Measurements from ENCODE around the gene ALK. TPM values are rescaled to one million over a fixed set of nuclear protein-coding genes. Genes with fewer than 3 reads are reported as not detected.
A peak's percentile ranks its signal among the peaks of the same experiment; 100 is the strongest.

ALK gene
- total RNA-seq, 1 donor from 2014 or later, result 1.0 TPM

DNA sequence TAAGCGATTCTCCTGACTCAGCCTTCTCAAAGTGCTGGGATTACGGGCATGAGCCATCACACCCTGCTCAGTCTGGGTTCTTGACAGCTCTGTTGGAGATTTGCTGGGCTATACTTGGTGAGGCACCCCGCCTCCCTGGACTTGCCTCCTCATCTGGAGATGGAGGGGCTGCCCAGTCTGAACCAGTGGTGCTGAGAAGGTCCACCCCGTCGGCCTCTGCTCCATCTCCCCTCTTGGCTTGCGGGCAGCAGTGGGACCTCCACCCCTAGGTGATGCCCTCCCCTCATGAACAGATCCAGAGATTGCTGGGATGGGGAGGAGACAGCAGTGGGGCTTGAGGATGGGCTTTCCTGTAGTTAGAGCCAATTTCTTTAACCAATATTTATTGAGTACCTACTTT lies 685.3 kb downstream of the ALK start:
- peak; percentile 84 for DNase-seq (ENCODE audit: low spot score)

DNA sequence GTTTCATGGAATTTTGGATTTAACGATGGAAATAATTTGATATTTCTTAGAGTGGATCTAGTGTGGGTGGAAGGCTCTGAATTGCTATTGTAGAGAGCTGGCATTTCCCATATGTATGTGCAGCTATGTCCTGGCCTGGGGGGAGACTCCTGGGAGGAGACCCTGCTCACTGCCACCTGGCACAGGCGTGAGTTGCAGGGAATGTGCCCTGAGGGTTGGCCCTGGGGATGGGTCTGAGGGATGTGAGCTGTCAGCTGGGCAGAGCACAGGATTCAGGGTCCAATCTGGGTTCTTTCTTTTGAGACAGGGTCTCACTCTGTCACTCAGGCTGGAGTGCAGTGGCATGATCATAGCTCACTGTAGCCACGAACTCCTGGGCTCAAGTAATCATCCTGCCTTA lies 686.0 kb downstream of the ALK start:
- DNase-seq (ENCODE audit: low spot score), result peak; percentile 75

DNA sequence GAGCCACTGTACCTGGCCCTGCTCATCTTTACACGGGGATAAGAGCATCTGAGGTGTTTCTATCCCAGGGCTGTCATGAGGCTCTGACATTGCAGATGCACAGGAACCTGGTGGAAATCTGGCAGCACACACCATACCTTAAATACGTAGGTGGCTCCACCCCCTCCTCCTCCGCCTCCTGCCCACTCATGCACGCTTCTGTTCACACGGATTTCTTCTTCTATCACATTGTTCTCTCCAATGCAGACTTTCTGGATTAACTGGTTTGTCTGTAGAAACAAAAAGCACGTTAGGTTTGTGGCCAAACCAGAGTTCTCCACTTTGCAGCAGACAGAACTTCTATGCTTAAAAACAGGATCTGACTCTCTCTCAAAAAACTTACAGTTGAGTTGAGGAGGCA lies 688.0 kb downstream of the ALK start:
- DNase-seq (ENCODE audit: low spot score), result no peak

DNA sequence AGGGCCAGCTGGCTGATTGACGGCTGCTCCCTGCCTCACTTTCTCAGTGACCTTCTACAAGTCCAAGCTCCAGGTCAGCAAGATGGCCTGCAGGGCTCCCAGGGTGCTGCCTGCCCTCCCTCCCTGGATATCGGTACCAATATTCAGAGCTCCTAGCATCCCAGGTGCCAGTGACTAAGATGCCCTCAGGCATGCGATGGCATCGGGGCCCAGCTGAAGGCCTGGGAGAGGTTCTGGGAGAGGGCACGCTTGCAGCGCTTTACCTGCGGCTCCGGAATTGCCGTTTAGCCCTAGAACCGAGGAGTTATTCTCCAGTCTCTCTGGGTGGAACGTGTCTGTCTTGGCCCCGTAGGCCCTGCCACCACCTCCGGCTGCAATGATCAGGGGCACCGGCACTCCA lies 689.3 kb downstream of the ALK start:
- DNase-seq (ENCODE audit: low spot score), result no peak

DNA sequence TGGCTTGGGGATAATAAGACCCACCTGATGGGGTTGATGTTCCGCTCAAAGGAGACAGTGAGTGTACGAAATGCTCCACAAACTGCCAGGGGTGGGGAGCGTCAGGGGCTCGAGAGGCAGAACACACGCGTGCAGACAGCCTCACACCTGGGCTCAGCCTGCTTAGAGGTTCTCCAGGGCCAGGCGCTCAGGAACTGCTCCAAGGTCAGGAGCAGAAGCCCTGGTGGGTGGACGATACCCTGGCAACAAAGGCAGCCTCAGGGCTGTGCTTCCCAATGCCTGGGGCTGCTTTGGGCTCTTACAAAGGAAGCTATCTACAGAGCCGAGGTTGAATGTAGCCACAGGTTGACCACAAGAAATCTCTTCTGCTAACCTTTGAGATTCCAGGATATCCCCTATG lies 691.7 kb downstream of the ALK start:
- no peak for DNase-seq (ENCODE audit: low spot score)

DNA sequence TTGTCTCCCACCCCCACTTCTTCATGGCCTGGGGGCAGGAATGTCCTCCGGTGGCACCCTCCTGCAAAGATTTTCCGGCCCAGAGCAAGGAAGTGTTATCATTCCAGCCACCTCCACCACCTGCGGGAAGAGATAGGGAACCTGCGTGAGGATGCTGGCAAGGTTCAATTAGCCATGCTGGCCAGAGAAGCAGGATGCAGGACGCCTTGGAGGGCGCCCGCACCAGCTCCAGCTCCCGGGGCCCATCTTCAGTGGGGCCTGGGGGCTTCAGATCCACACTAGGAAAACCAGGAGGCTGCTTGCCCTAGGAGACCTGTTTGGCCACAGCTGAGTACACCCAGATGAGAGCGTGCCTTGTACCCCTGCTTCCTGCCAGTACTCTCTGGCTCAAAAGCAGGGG lies 692.4 kb downstream of the ALK start:
- no peak for DNase-seq (ENCODE audit: low spot score)

DNA sequence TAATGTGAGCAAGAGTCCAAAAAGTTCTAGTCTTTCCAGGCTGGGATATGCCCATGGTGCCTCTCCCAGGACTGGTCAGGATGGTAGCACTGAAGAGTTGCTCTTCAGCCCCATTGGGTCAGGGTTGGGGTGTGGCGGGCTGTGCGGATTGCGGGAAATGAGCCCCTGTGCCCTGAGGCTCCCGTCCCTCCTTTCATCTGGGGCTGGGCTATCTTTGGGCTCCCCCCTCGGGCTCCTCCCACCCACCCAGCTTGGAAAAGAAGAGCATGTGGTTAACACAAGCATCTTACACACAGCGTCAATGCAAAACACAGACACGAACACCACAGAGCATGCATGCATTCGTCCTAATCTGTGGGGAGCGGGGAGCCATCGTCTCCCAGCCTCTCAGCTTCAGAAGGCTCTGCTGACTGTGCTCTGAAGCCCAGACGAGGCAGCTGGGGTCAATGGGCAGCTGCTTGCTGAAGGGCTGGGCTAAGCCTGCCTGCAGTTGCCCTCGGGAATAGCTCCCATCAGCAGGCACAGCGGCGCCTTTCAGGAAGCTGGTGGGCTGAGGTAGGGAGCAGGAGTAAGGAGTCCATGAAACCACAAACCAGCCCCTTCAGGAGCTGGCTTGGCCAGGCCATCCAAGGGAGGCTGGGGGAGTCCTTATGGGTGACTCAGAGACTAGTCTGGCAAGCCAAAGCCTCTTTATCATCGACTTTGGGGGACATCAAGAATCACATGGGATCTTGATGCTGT lies 693.3 kb downstream of the ALK start:
- no peak for DNase-seq (ENCODE audit: low spot score)

DNA sequence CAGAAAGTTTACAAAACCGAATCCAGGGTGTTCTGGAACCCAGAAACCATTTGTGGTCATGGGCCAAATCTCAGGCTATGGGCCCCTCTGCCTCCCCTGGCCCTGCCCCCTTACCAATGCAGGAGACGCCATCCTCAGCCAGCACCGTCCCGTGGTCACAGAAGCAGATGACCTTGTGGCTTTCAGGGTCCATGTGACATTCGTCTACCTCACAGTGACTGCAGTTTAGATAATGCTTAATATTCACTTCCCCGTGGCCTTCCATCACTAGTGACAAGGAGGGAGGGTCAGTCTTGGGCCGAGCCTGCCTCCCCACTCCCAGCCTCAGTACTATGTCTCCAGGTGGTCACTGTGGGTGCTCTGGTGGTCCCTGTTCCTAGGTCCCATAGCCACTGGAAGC lies 694.6 kb downstream of the ALK start:
- no peak for DNase-seq (ENCODE audit: low spot score)

DNA sequence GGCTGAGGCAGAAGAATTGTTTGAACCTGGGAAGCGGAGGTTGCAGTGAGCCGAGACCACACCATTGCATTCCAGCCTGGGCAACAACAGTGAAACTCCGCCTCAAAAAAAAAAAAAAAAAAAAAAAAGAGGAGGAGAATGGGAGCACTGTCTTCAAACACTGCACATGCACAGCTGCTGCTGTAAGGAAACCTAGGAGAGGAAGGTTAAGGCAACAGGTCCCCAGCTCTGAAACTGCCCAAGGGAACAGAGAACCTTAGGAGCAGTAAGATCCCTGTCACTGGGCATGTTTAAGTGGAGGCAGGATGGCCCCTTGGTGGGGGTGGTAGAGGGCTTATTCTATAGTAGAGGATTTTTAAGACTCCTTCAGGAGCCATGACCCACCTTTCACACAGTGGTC lies 695.0 kb downstream of the ALK start:
- DNase-seq (ENCODE audit: low spot score), result no peak

DNA sequence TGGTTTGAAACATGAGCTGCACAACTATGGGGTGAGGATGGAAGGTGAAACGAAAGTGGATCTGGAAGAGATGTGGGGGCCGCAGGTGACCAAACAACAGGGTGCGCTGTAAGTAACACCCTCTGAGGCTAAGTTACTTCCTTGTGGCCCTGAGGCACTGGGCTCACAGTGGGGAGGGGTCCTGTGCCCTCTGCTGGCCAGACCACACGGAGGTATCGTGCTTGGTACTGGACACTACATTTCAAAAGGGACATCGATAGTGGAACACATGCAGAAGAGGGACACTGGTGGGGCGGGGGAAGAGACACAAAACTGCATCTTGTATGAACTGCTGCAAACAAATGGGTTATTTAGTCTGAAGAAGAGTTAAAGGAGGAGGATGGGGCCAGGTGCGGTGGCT lies 695.6 kb downstream of the ALK start:
- DNase-seq (ENCODE audit: low spot score), result no peak

DNA sequence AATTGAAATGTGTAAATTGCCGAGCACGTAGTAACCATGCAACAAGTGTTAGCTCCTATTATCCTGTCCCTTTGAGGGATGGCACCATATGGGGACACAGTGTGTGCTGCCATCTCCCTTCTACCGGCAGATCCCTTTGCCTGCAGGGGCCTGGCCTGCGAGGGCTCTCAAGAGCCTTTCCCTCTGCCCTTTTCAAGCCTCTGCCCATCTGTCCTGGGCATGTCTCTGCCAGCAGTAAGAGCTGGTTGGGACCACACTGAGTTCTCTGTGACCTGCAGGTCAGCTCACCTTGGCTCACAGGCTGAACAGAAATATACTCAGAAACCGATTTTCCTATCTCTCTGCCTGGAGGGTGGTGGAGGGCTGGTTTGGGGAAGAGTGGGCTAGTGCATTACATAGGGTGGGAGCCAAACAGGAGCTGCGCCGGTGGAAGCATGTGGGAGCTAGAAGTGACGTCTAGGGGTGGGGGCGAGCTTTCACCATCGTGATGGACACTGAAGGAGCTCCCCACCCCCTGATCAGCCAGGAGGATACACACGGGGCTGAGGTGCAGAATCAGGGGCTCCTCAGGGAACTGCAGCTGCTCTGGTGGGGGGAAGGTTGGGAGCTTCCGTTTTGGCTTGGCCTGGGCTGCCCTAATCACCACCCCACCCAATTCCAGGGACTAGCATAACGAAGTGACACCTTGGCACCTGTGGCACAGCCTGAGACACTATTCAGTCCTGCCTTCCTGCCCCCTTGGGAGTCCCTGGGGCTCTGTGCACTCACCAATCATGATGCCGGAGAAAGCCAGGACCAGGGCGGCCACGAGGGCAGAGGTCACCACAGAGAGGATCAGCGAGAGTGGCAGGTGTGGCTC lies 696.5 kb downstream of the ALK start:
- DNase-seq (ENCODE audit: low spot score), result peak; percentile 77

DNA sequence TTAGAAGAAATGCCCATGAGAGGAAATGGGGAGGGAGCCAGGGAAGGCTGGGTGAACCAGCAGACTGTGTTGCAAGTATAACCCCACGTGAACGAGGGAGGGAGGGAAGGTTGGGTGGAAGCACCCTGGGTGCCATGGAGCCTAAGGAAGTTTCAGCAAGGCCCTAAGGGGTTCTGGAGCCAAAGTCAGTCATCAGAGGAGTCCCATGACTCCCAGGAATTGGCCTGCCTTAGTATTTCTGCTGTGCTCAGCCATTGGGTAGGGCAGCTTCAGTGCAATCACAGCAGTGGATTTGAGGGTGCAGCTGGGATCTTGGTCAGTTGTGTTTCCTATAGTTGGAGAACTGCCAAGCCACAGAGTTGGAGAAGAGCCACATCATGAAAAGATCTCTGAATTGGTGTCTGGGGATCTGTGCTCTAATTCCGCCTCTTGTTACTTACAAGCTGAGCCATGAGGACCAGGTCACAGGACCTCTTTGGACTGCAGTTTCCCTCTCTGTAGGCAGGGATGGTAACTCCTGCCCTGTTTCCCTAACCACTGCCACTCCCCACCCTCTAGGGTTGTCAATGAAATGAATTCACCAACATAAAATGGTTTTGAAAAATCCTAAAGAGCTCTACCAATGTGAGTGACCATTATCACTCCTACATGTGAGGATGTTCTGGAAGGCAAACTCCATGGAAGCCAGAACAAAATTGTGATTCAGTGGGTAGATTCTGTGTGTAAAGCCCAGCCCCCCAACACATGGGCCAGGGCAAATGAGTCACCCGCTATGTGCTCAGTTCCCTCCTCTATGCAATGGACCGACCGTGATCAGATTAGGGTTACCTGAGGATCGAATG lies 697.3 kb downstream of the ALK start:
- peak; percentile 74 for DNase-seq (ENCODE audit: low spot score)

DNA sequence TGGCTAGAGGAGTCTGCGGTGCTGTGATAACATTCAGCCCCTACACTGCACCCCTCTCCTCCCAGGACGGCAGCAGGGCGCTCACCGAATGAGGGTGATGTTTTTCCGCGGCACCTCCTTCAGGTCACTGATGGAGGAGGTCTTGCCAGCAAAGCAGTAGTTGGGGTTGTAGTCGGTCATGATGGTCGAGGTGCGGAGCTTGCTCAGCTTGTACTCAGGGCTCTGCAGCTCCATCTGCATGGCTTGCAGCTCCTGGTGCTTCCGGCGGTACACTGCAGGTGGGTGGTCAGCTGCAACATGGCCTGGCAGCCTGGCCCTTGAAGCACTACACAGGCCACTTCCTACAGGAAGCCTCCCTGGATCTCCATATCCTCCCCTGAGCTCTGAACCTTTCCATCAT lies 698.1 kb downstream of the ALK start:
- DNase-seq (ENCODE audit: low spot score), result peak; percentile 60

DNA sequence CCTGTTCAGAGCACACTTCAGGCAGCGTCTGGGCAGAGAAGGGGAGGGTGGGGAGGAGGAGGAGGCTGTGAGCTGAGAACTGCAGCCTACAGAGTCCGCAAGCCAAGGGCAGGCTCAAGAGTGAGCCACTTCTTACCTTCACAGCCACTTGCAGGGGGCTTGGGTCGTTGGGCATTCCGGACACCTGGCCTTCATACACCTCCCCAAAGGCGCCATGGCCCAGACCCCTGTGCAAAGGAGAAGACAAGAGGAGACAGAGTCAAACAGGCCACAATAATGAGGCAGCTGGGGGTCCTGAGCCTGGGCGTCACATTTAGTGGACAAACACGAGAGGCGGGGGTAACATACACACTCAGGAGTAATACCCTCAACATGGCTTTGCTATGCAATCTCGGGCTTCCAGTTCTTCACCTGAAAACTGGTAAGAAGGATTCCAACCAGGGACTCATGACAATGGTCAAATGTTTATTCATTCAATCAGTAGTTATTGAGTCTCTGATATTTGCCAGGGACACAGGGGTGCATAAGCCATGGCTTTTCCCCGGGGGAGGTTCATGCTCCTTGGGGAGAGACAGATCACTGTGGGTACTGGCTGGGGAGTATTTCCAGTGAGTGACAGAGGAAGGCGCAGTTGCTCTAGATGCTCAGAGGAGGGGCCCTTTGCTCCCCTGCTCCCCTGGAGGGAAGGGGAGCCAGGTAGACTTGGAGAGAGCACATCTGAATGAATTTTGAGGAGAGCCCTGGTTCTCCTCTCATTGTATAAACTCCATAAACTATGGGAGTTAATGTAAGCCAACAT lies 698.8 kb downstream of the ALK start:
- DNase-seq (ENCODE audit: low spot score), result peak; percentile 51

DNA sequence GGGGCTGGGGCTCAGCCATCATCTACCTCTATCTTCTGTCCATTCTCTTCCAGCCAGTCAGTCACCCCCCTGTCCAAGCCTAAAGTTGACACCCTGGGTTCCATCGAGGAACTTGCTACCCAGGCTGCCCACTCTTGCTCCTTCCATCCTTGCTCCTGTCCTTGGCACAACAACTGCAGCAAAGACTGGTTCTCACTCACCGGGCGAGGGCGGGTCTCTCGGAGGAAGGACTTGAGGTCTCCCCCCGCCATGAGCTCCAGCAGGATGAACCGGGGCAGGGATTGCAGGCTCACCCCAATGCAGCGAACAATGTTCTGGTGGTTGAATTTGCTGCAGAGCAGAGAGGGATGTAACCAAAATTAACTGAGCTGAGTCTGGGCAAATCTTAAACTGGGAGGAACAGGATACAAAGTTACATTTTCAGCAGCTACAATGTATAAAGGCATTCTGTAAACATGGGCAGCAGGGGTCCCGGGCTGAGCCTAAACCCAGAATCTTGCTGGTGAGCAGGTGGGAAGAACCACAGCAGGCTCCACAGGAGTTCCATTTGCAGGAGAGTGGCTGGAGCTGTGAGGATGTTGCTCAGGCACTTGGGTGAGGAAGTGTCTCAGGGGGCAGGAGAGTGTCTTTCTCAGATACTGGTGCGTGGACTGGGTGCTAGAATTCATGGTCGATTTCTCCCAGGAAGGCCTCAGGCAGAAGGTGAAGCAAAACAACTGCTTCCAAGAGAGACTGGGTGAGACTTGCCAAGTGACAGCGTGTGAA lies 700.7 kb downstream of the ALK start:
- peak; percentile 67 for DNase-seq (ENCODE audit: low spot score)

DNA sequence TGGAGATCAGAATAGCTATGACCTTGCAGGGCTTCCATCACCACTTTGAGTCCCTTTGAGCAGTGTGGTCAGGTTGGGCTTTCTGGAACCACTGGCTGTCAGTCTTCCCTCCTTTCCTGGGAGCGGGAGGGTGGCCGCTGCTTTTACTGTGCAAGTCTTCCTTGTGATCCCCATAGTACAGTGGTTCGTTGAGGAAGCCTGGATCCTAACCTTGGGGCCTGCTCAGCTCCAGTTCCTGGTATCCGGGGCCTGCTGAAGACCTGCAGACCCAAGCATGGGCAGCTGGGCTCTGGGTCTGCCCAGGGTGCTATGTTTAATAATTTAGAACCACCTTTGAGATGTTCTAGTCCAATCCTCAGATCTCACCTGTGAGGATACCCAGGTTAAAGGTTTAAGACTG lies 702.0 kb downstream of the ALK start:
- DNase-seq (ENCODE audit: low spot score), result peak; percentile 49

DNA sequence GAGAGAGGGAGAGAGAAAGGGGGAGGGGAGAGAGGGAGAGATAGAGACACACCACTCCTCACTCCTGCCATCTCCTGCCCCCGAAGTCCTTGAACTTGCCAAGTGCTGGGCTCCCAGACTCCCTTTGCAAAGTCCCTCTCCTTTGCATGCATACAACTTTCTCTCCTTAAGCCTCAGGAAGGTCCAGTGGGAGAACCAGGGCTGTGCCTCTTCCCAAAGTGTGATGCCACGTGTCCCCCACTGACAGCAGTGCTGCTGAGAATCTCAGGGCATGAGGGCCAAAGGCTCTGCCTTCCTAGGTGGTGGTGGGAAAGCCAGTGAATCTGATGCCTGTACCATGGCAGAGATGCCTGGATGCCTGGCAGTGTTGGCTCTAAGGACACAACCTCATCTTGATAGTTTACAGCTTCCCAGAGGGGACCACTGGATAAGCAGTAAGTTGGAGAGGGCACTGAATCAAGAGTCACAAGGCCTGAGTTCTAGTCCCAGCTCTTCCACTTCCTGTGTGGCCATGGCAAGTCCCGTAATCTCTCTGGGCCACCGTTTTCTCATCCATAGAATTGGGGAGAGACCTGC lies 702.7 kb downstream of the ALK start:
- DNase-seq (ENCODE audit: low spot score), result peak; percentile 79

DNA sequence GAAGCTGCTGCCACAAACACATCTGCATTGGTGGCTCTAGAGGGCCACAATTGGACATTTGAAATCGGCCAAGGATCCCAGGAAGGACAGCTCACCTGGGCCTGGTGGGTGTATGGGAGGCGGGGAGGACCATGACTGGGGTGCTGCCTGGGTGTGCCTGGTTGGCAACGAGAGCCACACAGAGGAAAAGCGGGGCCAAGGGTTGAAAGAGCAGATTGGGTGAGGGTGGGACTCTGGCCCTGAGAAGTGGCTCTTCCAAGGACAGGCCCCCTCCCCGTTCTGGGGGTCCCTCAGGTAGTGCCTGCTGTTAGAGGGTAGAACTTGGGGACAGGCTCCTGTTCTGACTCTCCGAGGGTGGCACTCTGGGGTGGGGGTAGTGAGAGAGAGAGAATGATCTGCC lies 703.3 kb downstream of the ALK start:
- peak; percentile 57 for DNase-seq (ENCODE audit: low spot score)

DNA sequence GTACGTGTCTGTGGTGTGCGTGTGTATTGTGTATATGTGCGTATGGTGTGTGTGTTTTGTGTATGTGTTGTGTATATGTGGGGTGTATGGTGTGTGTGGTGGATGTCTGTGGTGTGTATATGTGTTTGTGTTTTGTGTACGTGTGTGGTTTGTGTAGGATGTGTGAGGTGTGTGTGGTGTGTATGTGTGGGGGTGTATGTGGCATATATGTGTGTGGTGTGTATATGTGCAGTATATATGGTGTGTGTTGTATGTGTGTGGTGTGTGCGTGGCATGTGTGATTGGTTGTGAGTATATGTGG lies 704.8 kb downstream of the ALK start:
- DNase-seq (ENCODE audit: low spot score), result no peak
